ENCODE data around the gene IZUMO4.
"Not testable (repeated sequence)": the region's sequence is repeated elsewhere in the genome, so short reads cannot be mapped to it uniquely, and the experiment has no call there.

The IZUMO4 gene

DNA sequence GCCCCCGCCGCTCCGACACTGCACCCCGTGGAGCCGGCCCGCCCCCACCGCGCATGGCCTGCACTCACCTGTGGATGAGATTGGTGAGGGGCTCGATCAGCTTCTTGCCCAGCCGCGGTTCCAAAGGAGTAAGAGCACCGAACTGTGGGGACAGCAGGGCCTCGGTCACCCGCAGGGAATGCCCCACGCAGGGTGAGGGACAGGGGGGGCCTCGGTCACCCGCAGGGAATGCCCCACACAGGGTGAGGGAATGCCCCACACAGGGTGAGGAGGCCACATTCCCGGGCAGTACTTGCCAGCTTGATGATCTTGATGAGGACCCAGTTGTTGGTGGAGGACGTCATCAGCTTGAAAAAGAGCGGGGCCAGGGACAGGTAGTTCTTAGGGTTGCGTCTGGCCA lies 32.3 kb downstream of the IZUMO4 start:
- no peak for DNase-seq

GRCh38 chr19:2129486-2129885 lies 32.8 kb downstream of the IZUMO4 start:
- no peak for DNase-seq

DNA sequence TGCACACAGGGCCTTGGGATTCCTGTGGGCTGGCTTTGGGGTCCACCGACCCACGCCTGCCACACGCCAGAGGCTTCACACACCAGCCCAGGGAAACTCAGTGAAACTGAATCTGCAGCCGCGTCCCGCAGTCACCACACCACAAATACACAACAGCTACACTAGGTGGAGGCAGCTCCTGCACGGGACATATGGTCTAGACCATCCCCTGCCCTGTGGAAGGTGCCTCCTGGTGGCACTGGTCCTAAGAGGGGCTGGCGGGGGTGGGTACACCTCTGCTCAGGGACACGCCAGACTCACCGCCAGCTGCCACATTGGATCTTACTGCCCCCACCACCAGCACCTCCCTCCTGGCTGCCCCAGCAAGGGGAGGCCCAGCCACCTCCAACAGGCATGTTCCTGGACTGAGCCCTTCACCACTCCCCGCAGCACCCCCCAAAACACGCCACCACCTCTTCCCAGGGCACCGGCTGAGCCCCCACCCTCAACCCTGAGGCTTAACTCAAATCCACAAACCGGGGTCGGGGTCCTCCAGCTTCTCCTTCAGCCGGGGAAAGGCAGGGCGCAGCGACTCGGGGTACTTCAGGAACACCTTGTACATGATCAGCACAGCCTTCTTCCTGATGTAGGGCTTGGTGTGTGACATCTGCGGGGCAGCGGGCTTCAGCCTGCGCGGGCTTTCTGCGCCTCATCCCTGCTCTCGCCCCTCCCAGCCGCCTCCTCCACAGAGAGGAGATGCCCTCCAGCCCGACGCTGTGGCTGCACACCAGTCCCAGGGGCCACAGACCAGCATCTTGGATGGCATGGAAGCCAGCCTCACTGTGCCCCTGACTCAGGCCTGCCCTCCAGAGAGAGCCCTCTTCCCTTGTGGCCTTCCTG lies 33.4 kb downstream of the IZUMO4 start:
- no peak for DNase-seq

DNA sequence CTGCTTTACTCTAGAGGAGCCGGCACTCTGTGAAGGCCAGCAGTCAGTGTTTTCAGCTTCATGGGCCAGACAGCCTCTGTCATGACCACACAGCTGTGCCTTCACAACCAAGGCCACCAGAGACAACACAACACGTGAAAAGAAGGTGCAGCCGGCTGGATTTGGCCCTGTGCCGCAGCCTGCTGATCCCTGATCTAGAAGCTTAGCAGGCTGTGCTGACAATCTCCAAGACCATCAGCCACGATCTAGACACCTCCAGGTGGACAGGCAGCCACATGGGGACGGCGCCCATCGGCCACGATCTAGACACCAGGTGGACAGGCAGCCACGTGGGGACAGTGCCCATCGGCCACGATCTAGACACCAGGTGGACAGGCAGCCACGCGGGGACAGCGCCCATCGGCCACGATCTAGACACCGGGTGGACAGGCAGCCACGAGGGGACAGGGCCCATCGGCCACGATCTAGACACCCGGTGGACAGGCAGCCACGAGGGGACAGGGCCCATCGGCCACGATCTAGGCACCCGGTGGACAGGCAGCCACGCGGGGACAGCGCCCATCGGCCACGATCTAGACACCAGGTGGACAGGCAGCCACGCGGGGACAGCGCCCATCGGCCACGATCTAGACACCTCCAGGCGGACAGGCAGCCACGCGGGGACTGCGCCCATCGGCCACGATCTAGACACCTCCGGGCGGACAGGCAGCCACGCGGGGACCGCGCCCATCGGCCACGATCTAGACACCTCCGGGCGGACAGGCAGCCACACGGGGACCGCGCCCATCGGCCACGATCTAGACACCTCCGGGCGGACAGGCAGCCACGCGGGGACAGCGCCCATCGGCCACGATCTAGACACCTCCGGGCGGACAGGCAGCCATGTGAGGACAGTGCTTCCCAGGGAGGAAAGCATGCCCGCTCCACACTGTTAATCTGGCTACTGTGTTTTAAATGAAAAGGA lies 34.6 kb downstream of the IZUMO4 start:
- DNase-seq, result not testable (repeated sequence)

DNA sequence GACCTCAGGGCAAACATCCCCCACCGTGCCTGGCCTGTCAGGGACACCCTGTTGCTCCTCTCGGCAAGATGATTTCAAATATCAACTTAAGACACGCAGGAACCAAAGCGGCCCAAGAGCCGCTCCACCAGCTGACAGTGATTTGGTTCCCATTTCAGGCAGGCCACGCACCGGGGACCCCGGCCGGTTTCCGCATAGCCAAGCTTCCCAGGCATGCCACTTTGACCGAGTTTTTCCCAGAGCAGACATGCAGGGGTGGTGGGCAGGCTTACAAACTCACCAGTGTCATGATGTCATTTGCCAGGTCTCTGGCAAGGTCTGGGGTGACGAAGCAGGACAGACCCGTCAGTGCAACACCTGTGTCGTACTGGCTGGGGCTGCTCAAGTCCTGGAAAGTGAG lies 35.5 kb downstream of the IZUMO4 start:
- no peak for DNase-seq

- no peak for DNase-seq
These were observed 36.2 kb downstream of the IZUMO4 start for GRCh38 chr19:2132731-2133490.

DNA sequence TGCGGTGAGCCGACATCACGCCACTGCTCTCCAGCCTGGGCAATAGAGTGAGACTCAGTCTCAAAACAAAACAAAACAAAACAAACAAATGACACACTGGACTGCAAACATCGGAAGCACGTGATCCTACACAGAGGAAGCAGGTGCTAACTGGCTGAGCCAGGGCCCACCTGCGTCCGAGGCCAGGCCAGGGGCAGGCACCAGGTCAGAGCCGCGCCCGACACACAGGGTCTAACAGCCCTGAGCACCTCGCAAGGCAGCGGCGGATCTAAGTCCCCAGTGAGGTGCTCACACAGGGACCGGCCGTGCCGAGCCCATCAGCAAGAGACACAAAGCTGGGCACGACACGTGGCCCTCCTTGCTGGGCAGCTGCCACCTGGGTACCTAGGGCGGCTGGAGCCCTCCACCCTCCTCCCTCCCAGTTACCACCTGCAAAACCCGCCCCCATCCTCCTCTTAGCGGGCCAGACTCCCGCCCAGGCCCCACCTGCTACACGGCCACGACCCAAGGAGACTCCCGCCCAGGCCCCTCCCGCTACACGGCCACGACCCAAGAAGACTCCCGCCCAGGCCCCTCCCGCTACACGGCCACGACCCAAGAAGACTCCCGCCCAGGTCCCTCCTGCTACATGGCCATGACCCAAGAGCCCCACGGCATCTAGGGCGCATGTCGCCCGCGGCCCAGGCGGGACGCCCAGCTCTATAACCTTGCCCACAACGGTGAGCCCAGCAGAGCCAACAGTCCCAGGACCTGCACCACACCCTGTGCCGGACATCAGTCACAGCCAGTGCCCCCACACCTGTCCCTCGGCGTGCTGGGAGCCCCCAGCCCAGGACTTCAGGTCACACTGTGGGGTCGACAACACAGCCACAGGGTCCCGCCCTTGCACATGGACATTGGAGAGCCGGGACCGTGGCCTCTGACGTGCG lies 39.0 kb downstream of the IZUMO4 start:
- DNase-seq, result no peak

- no peak for DNase-seq
These were observed 40.1 kb downstream of the IZUMO4 start for GRCh38 chr19:2136796-2137195.

- no peak for DNase-seq
These were observed 41.5 kb downstream of the IZUMO4 start for GRCh38 chr19:2138061-2138728.

DNA sequence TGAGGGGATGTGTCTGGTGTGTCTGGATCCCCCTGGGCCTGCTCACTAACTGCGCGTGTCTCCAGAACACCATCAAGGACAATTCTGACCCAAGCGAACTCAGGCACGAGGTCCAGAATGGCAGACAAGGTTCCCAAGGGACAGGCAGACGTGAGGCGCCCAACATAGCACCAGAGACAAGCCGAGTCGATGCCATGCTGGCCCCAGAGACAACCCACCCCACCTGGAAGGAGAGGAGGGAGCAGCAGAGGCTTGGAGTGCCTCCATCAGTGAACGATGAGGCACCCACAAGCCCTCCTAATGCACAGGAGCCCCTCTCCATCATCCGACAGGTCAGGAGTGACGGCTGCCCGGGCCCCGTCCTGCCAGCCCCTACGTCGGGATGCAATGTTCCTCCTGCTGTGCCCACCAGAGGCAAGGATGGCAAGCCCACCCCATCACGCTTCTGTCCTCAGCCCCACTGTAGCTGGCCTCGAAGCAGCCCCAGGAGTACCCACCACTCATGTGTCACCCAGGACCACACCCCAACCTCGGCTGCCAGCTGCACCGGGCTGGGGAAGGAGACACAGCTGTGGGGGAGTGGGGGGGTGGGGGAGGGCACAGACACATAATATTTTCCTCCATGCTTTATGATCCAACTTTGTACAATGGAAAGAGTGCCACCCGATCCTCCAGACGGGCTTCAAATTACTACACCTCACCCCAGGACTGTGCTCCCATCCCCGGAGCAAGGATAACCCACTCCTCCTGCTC lies 42.8 kb downstream of the IZUMO4 start:
- no peak for DNase-seq

- DNase-seq, result no peak
These were observed 43.4 kb downstream of the IZUMO4 start for GRCh38 chr19:2140138-2140569.

GRCh38 chr19:2142173-2142829 lies 45.6 kb downstream of the IZUMO4 start:
- DNase-seq, result no peak

GRCh38 chr19:2144190-2144589 lies 47.5 kb downstream of the IZUMO4 start:
- no peak for DNase-seq

DNA sequence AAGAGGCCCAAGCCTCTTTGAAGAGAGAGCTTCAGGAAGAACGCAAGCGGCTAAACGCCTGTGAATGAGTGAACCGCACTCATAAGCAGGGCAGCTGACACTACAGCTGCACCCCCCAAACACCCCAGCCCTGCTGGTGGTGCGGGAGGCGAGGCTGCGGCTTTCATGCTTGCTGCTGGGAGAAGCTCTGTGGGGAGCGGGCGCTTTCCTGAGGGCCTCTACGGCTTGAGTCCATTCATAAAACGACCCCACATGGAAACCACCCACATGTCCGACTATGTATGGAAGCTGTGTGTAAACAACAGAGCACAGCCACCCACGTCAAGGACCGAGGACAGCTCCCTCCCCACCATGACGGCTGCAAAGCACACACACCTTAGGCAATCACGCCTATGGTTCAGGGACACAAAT lies 49.1 kb downstream of the IZUMO4 start:
- no peak for DNase-seq

DNA sequence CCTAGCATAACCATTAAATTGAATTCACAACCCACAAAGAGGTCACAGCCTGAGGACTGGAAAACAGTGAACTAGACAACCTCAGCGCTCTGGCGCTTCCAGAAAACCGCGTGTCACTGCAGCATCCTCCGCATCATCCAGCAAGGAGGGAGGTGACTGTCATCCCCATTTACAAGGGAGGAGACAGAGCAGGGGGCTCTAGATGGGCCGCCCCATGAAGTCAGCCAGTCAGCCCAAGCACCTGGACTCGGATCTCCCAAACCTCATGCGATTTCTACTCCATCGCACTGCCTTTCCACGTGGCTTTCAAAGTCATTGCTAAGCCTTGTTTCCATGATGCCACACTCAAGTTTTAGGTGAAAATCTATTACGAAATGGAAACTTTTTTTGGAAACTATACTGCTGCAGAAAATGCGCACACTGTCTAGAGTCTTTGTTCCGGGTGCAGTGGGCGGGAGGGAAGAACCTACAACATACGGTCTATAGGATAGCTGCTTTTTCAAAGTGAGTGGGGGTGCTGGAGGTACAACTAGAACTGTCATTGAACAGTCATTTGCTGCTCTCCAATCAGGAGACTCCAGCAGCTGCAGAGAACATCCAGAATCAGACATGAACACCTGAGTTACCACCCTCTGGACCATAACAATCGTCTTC lies 51.9 kb downstream of the IZUMO4 start:
- DNase-seq, result no peak

Measured in DMS153 (cell line).